GM23338 (cell line): ENCODE measurements around the gene NSA2. TPM values are rescaled to one million over a fixed set of nuclear protein-coding genes. Genes with fewer than 3 reads are reported as not detected.

Experiments
- ATAC-seq: fragments of 200-7000 bp; cut with Tn5 transposase; 3 replicates; pipeline ENCODE4 v1.9.1; 2020
- DNase-seq: peaks from one replicate; pipeline ENCODE4 v3.0.0-alpha.2; 2015; ENCODE audit warnings: low spot score
- H2AFZ ChIP-seq: fragments of 200-600 bp; sonication (generic); 2 replicates; pipeline ENCODE4 v1.8.0; 2016; ENCODE audit warnings: antibody characterized with exemption, mild to moderate bottlenecking, moderate library complexity
- H3F3A ChIP-seq: fragments of 200-600 bp; sonication (generic); replicated peaks from 2 replicates; pipeline ENCODE4 v1.8.0; 2017; ENCODE audit warnings: antibody characterized with exemption, mixed run types, low read depth
- H3K27ac ChIP-seq: fragments of 200-600 bp; sonication (generic); 2 replicates; pipeline ENCODE4 v1.6.1; 2016; ENCODE audit warnings: low read depth
- H3K27me3 ChIP-seq: fragments of 200-600 bp; sonication (generic); 2 replicates; pipeline ENCODE4 v1.8.0; 2016; ENCODE audit warnings: mild to moderate bottlenecking, mixed run types, moderate library complexity; ENCODE audit not compliant: insufficient read depth
- H3K36me3 ChIP-seq: fragments of 200-600 bp; sonication (generic); 2 replicates; pipeline ENCODE4 v1.8.0; 2016; ENCODE audit warnings: mild to moderate bottlenecking; ENCODE audit not compliant: insufficient read depth
- H3K4me1 ChIP-seq: fragments of 200-600 bp; sonication (generic); 2 replicates; pipeline ENCODE4 v1.8.0; 2016; ENCODE audit warnings: mild to moderate bottlenecking, moderate library complexity; ENCODE audit not compliant: insufficient read depth
- H3K4me2 ChIP-seq: fragments of 200-600 bp; sonication (generic); 2 replicates; pipeline ENCODE4 v1.7.1; 2017; ENCODE audit warnings: mixed run types
- H3K4me3 ChIP-seq: fragments of 200-600 bp; sonication (generic); 2 replicates; pipeline ENCODE4 v1.6.1; 2016; ENCODE audit warnings: mixed run types
- H3K79me2 ChIP-seq: fragments of 200-600 bp; sonication (generic); replicated peaks from 2 replicates; pipeline ENCODE4 v1.8.0; 2017; ENCODE audit warnings: mild to moderate bottlenecking; ENCODE audit not compliant: insufficient read depth
- H3K9me2 ChIP-seq: fragments of 200-600 bp; sonication (generic); 2 replicates; pipeline ENCODE4 v1.8.0; 2017; ENCODE audit not compliant: insufficient read depth
- H4K20me1 ChIP-seq: fragments of 200-600 bp; sonication (generic); replicated peaks from 2 replicates; pipeline ENCODE4 v1.8.0; 2017; ENCODE audit warnings: mild to moderate bottlenecking; ENCODE audit not compliant: insufficient read depth
- H3K27ac Mint-ChIP-seq: 2 replicates; pipeline ENCODE4 v1.8.0; 2020; ENCODE audit warnings: inconsistent platforms, mild to moderate bottlenecking, moderate library complexity, mixed read lengths
- H3K27me3 Mint-ChIP-seq: 3 replicates; pipeline ENCODE4 v1.8.0; 2022; ENCODE audit warnings: low read depth, mild to moderate bottlenecking, moderate library complexity, mixed read lengths, inconsistent platforms; ENCODE audit not compliant: insufficient read depth, poor library complexity
- H3K36me3 Mint-ChIP-seq: 3 replicates; pipeline ENCODE4 v1.8.0; 2021; ENCODE audit warnings: low read depth, mild to moderate bottlenecking, inconsistent platforms, moderate library complexity, mixed read lengths
- H3K4me1 Mint-ChIP-seq: 3 replicates; pipeline ENCODE4 v1.8.0; 2020; ENCODE audit warnings: mild to moderate bottlenecking, inconsistent platforms, mixed read lengths
- H3K4me3 Mint-ChIP-seq: 3 replicates; pipeline ENCODE4 v1.8.0; 2021; ENCODE audit warnings: moderate library complexity, mild to moderate bottlenecking, inconsistent platforms, mixed read lengths
- H3K9me3 Mint-ChIP-seq: 3 replicates; pipeline ENCODE4 v1.8.0; 2020; ENCODE audit warnings: moderate library complexity, mild to moderate bottlenecking, inconsistent platforms, mixed read lengths
- CREB1 ChIP-seq: fragments of 250-450 bp; sonication (Bioruptor Pico); IDR thresholded peaks from 2 replicates; pipeline ENCODE4 v1.5.0; 2020; ENCODE audit warnings: low read depth, mild to moderate bottlenecking, moderate library complexity
- CTCF ChIP-seq, 2 experiments: fragments of 200-600 bp in 1 of 2; sonication (generic) in 1 of 2; conservative IDR thresholded peaks; 2 replicates each; pipeline versions ENCODE4 v1.5.1 to v1.6.1; 2016 to 2017; ENCODE audit warnings: antibody characterized with exemption in 2 of 2, low read depth in 2 of 2, mild to moderate bottlenecking in 2 of 2, moderate library complexity in 1 of 2
- ETS1 ChIP-seq: IDR thresholded peaks from 2 replicates; pipeline ENCODE4 v1.6.1; 2016; ENCODE audit warnings: antibody characterized with exemption
- EZH2 ChIP-seq: fragments of 200-600 bp; sonication (generic); IDR thresholded peaks from one replicate; pipeline ENCODE4 v1.8.0; 2017; ENCODE audit warnings: antibody characterized with exemption, mild to moderate bottlenecking, low read depth; ENCODE audit not compliant: unreplicated experiment
- JUNB ChIP-seq: IDR thresholded peaks from one replicate; pipeline ENCODE4 v1.6.1; 2016; ENCODE audit warnings: antibody characterized with exemption; ENCODE audit not compliant: unreplicated experiment
- REST ChIP-seq: IDR thresholded peaks from one replicate; pipeline ENCODE4 v1.6.1; 2018; ENCODE audit warnings: antibody characterized with exemption; ENCODE audit not compliant: unreplicated experiment
- ZNF331 ChIP-seq: fragments of 250-450 bp; sonication (Bioruptor Pico); IDR thresholded peaks from 2 replicates; pipeline ENCODE4 v1.5.0; 2020; ENCODE audit warnings: low read depth, mild to moderate bottlenecking, moderate library complexity
- ZNF462 ChIP-seq: fragments of 250-450 bp; sonication (Bioruptor Pico); IDR thresholded peaks from 2 replicates; pipeline ENCODE4 v1.5.0; 2020; ENCODE audit warnings: mild to moderate bottlenecking, moderate library complexity
- polyA plus RNA-seq: library from polyadenylated mRNA; unstranded; fragments of >200 nt; fragmentation: Nextera tagmentation; extraction: Ambion mirVana; gene quantifications from 2 replicates; pipeline ENCODE4 v1.2.1, GENCODE V29; 2016
- total RNA-seq: library from RNA; depleted of rRNA; stranded (reverse); fragments of >200 nt; shearing (Covaris generic); gene quantifications from 2 replicates; pipeline ENCODE4 v1.2.3, GENCODE V29; 2014

The NSA2 gene
- total and polyA plus RNA-seq, 2 experiments from 2014 or later: 103 to 244 TPM

- Mint-ChIP-seq H3K27me3 (peaks cover 3% of the 10 kb centered on the region), H3K4me1 (peaks cover 11% of the 10 kb centered on the region), H3K27ac (peak overlapping the region; percentile 62), H3K4me3 (peak overlapping the region; percentile 100), H3K9me3 (no peaks in the 10 kb centered on the region), H3K36me3 (peaks cover 32% of the 10 kb centered on the region)
- Histone ChIP-seq H3K9me2 (no peaks in the 10 kb centered on the region), H3K36me3 (peaks cover 28% of the 10 kb centered on the region), H3K4me3 (peak overlapping the region; percentile 99), H3K27ac (no peak overlapping the region; the same call in 1 of the 2 replicates), H4K20me1 (peaks cover 5% of the 10 kb centered on the region; the same call in 1 of the 2 replicates), H3K4me1 (peaks cover 5% of the 10 kb centered on the region), H3K4me2 (peak overlapping the region; percentile 94), H3K27me3 (no peaks in the 10 kb centered on the region), H3F3A (peaks cover 8% of the 10 kb centered on the region), H3K79me2 (peaks cover 58% of the 10 kb centered on the region), H2AFZ (peak overlapping the region; percentile 100)
- ATAC-seq: peak; percentile 40
- TF ChIP-seq EZH2 (no peak), ETS1 (no peak), CTCF (conservative IDR thresholded peaks at IDR 0.05; ENCODE audit: low read depth in 2 of 2) (peak; percentile 40 to 67), JUNB (no peak)
- peak; percentile 72 for DNase-seq
Measured at GRCh38 chr5:74766418-74766848, 616 bp upstream of the NSA2 start.

- peak; percentile 26 for ATAC-seq
- peak overlapping the region; percentile 95 for H2AFZ ChIP-seq
- peak; percentile 47 for DNase-seq
- Mint-ChIP-seq H3K9me3 (no peaks in the 10 kb centered on the region), H3K4me1 (peaks cover 11% of the 10 kb centered on the region), H3K27ac (peak overlapping the region; percentile 96), H3K36me3 (peaks cover 41% of the 10 kb centered on the region), H3K4me3 (peak overlapping the region; percentile 100), H3K27me3 (peaks cover 6% of the 10 kb centered on the region)
- H3K4me2 ChIP-seq: peak overlapping the region; percentile 92
- H3K4me1 ChIP-seq: peaks cover 5% of the 10 kb centered on the region
- TF ChIP-seq EZH2 (no peak), JUNB (no peak), REST (no peak), ZNF462 (CRISPR knock-in tag) (no peak), ZNF331 (CRISPR knock-in tag) (no peak), CREB1 (no peak)
- H3K27ac ChIP-seq: no peak overlapping the region
- H3K9me2 ChIP-seq: no peaks in the 10 kb centered on the region
- H3K36me3 ChIP-seq: peaks cover 32% of the 10 kb centered on the region
- peaks cover 54% of the 10 kb centered on the region for H3K79me2 ChIP-seq
- peaks cover 3% of the 10 kb centered on the region; the same call in 1 of the 2 replicates for H4K20me1 ChIP-seq
- no peaks in the 10 kb centered on the region for H3K27me3 ChIP-seq
- H3F3A ChIP-seq: peaks cover 8% of the 10 kb centered on the region
- peak overlapping the region; percentile 99 for H3K4me3 ChIP-seq
Measured at GRCh38 chr5:74767579-74767913, 497 bp downstream of the NSA2 start.
